GM12874 (cell line): ENCODE data around the gene WIPF1.

ENCODE experiments used
- CTCF ChIP-seq: IDR thresholded peaks from 2 replicates; pipeline ENCODE4 v1.5.1; 2011; ENCODE audit warnings: low read depth, mild to moderate bottlenecking, control low read depth, low read length, moderate library complexity; ENCODE audit not compliant: insufficient read depth

Gene WIPF1

GRCh38 chr2:174545240-174545639, 52.4 kb downstream of the WIPF1 start:
- no peak for TF ChIP-seq CTCF

- no peak for TF ChIP-seq CTCF
Observed at GRCh38 chr2:174544802-174545201, 52.8 kb downstream of the WIPF1 start.

- no peak for TF ChIP-seq CTCF
Observed at GRCh38 chr2:174544156-174544555, 53.4 kb downstream of the WIPF1 start.

- no peak for TF ChIP-seq CTCF
Observed at GRCh38 chr2:174540893-174541292, 56.7 kb downstream of the WIPF1 start.

- no peak for TF ChIP-seq CTCF
Observed at GRCh38 chr2:174535757-174536703, 61.6 kb downstream of the WIPF1 start.

- no peak for TF ChIP-seq CTCF
Observed at GRCh38 chr2:174535083-174535482, 62.5 kb downstream of the WIPF1 start.

- TF ChIP-seq CTCF: no peak
Observed at GRCh38 chr2:174529916-174530315, 67.7 kb downstream of the WIPF1 start.
